Stimulated activated naive CD8-positive, alpha-beta T cell treated with anti-CD3 and anti-CD28 coated beads, Interleukin-15, Interleukin-2, amounts not matched to agents 100 ng/mL and 50 ng/mL, for 24 hours (primary cell): ENCODE data around the gene KCNE4.

Source experiments
- H3K27ac Mint-ChIP-seq: one replicate; pipeline ENCODE4 v1.8.0; 2021; ENCODE audit warnings: mild to moderate bottlenecking, mixed read lengths
- H3K27me3 Mint-ChIP-seq: one replicate; pipeline ENCODE4 v1.8.0; 2021; ENCODE audit warnings: mixed read lengths
- H3K36me3 Mint-ChIP-seq: one replicate; pipeline ENCODE4 v1.8.0; 2021; ENCODE audit warnings: low read depth, mixed read lengths
- H3K4me1 Mint-ChIP-seq: one replicate; pipeline ENCODE4 v1.8.0; 2021; ENCODE audit warnings: low read depth, mixed read lengths
- H3K4me3 Mint-ChIP-seq: one replicate; pipeline ENCODE4 v1.8.0; 2021; ENCODE audit warnings: mild to moderate bottlenecking, mixed read lengths
- H3K9me3 Mint-ChIP-seq: one replicate; pipeline ENCODE4 v1.8.0; 2021; ENCODE audit warnings: mixed read lengths

Gene KCNE4

GRCh38 chr2:223099561-223099960, 47.6 kb downstream of the KCNE4 start:
- Mint-ChIP-seq H3K27ac (no peak overlapping the region), H3K4me1 (no peaks in the 10 kb centered on the region), H3K4me3 (no peak overlapping the region), H3K9me3 (no peaks in the 10 kb centered on the region), H3K36me3 (no peaks in the 10 kb centered on the region), H3K27me3 (no peaks in the 10 kb centered on the region)

DNA sequence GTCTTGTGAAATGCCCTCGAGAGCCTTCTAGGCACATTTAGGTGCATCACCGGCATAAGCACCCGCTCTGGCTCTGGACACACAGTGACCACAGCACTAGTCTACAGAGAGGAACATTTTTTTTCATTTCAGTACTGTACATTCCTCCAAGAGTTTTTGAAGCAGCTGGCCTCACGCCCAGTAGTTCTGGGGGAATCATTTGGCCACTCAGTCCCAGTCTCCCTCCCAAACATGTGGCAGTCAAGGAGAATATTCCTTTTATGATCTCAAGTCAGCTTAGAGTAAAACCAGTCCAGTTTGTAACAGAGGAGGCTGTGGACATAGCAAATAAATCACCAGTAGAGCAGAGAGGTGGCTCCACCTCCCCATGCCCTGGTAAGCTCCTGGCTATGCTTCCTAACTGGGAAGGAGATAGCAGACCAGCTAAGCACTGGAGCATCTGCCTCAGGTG, 48.1 kb downstream of the KCNE4 start:
- H3K27ac Mint-ChIP-seq, result no peak overlapping the region
- H3K9me3 Mint-ChIP-seq, result no peaks in the 10 kb centered on the region
- no peaks in the 10 kb centered on the region for H3K4me1 Mint-ChIP-seq
- no peaks in the 10 kb centered on the region for H3K27me3 Mint-ChIP-seq
- no peak overlapping the region for H3K4me3 Mint-ChIP-seq
- H3K36me3 Mint-ChIP-seq, result no peaks in the 10 kb centered on the region

DNA sequence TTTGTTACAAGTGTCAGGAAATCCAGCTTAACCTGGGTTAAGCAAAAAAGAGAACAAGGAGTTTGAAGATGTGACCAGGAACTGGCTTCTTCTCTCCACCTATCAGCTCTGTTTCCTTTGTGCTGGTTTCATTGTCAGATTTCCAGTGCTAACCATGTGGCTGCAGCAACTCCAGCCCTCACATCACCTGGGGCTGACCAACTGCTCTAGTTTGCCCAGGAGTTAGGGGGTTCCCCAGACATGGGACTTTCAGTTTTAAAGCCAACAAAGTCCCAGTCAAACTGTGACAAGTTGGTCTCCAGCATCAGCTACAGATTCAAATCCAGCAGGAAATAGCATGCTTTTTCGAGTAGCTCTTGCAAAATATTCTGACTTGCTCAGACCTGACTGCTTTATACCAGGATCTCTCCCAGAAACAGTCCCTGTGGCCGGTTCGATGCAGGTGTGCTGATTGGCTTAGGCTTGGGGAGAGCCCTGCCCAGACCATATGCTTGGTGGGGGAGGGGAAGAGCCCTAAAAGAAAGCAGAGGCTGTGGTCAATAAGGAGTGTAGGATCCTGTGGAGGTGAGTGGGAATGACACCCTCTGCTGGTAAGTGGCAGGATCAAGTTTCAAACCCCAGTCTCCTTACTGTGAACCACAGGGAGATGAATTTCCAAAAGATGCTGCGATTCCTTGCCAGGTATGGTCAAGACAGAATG, 49.5 kb downstream of the KCNE4 start:
- no peak overlapping the region for H3K27ac Mint-ChIP-seq
- H3K9me3 Mint-ChIP-seq, result no peaks in the 10 kb centered on the region
- H3K27me3 Mint-ChIP-seq, result no peaks in the 10 kb centered on the region
- no peak overlapping the region for H3K4me3 Mint-ChIP-seq
- no peaks in the 10 kb centered on the region for H3K4me1 Mint-ChIP-seq
- H3K36me3 Mint-ChIP-seq, result no peaks in the 10 kb centered on the region

- Mint-ChIP-seq H3K9me3 (no peaks in the 10 kb centered on the region), H3K27me3 (no peaks in the 10 kb centered on the region), H3K27ac (no peak overlapping the region), H3K4me3 (no peak overlapping the region), H3K4me1 (no peaks in the 10 kb centered on the region), H3K36me3 (no peaks in the 10 kb centered on the region)
These were observed 50.0 kb downstream of the KCNE4 start for GRCh38 chr2:223102040-223102400.

DNA sequence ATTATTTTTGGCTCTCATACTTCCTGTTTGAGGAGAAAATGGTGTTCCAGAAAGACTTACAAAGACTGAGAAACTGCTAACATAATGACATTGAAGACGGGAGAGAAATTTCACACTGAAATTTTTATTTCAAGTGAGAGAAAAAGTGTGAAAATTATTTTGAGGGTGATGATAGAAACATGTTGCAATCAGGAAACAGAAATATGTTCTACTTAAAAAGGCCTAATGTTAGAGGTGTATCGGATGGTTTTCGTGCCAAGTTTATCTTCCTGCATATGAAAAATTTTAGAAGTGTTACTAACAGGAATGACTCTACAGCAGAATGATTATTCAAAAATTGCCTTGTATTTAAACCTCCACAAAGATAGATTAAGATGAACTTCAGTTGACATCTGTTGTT, 50.5 kb downstream of the KCNE4 start:
- Mint-ChIP-seq H3K4me1 (no peaks in the 10 kb centered on the region), H3K27me3 (no peaks in the 10 kb centered on the region), H3K27ac (no peak overlapping the region), H3K36me3 (no peaks in the 10 kb centered on the region), H3K9me3 (no peaks in the 10 kb centered on the region), H3K4me3 (no peak overlapping the region)

GRCh38 chr2:223104336-223105132, 52.5 kb downstream of the KCNE4 start:
- no peaks in the 10 kb centered on the region for H3K4me1 Mint-ChIP-seq
- H3K27me3 Mint-ChIP-seq, result no peaks in the 10 kb centered on the region
- no peak overlapping the region for H3K27ac Mint-ChIP-seq
- no peaks in the 10 kb centered on the region for H3K36me3 Mint-ChIP-seq
- H3K9me3 Mint-ChIP-seq, result no peaks in the 10 kb centered on the region
- H3K4me3 Mint-ChIP-seq, result no peak overlapping the region
